HL-60 (cell line): ENCODE data around the gene HOXB3.

ENCODE experiments used
- GABPA ChIP-seq: IDR thresholded peaks from 2 replicates; pipeline ENCODE4 v1.6.1; 2012; ENCODE audit warnings: low read depth
- POLR2AphosphoS5 ChIP-seq: IDR thresholded peaks from 2 replicates; pipeline ENCODE4 v1.6.1; 2012; ENCODE audit warnings: low read depth
- TF ChIP-seq, protein P1 (sequence below): IDR thresholded peaks from one replicate; pipeline ENCODE4 v1.5.1; 2011; ENCODE audit warnings: low read length, control low read depth, inconsistent platforms; ENCODE audit not compliant: insufficient read depth

DNA sequence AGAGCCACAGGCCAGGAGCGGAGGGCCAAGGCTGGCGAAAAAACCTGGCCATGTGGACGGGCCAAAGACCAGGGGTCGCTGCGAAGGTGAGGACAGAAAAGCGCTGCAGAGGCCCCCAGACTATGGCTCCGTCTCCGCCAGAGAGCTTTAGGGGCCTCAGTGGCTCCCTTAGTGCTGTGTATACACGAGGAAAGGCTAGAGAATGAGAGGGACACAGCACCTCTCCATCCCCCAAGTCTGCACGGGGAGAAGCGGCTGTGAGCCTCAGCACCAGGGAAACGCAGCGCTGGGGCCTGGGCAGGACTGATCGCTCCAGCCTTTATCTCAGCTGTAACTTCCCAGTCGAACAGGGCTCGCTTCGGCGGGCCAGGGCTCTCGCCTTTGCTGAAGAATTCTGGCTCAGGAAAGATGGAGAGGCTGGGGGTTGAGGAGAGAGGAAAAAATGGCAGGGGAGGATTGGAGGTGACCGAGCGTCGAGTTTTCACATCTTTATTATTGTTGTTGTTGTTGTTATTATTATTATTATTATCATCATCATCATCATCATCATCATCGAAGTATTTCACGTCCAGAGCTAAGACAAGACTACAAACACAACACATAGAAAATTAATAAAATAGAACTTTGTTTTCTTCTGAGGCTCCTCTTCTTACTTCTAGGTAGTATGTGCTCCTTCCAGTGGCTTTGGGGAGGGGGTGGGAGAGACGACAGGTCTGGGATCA is 5.4 kb upstream of the HOXB3 start:
- TF ChIP-seq, protein P1, sequence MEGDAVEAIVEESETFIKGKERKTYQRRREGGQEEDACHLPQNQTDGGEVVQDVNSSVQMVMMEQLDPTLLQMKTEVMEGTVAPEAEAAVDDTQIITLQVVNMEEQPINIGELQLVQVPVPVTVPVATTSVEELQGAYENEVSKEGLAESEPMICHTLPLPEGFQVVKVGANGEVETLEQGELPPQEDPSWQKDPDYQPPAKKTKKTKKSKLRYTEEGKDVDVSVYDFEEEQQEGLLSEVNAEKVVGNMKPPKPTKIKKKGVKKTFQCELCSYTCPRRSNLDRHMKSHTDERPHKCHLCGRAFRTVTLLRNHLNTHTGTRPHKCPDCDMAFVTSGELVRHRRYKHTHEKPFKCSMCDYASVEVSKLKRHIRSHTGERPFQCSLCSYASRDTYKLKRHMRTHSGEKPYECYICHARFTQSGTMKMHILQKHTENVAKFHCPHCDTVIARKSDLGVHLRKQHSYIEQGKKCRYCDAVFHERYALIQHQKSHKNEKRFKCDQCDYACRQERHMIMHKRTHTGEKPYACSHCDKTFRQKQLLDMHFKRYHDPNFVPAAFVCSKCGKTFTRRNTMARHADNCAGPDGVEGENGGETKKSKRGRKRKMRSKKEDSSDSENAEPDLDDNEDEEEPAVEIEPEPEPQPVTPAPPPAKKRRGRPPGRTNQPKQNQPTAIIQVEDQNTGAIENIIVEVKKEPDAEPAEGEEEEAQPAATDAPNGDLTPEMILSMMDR: no peak
- TF ChIP-seq GABPA (no peak), POLR2AphosphoS5 (no peak)
